ENCODE results near the gene SGMS1.

DNA sequence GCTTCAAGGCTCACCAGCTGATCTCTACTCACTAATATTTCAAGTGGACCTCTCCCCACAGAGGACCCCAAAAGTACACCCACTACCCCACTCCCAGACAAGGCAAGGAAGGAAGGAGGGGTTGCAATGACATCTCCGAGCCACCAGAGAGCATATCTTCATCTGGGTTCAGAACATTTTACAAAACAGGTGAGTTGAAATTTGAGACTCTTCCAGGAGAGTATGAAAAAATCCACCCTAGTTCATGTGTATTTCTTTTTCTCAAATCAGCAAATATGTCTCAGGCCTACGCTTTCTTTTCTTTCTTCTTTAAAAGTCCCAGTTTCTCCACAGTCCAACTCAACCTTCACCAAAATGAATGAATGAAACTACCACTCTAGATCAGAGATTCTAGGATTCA lies 61.9 kb downstream of the SGMS1 start:
- TF ChIP-seq, protein P1, sequence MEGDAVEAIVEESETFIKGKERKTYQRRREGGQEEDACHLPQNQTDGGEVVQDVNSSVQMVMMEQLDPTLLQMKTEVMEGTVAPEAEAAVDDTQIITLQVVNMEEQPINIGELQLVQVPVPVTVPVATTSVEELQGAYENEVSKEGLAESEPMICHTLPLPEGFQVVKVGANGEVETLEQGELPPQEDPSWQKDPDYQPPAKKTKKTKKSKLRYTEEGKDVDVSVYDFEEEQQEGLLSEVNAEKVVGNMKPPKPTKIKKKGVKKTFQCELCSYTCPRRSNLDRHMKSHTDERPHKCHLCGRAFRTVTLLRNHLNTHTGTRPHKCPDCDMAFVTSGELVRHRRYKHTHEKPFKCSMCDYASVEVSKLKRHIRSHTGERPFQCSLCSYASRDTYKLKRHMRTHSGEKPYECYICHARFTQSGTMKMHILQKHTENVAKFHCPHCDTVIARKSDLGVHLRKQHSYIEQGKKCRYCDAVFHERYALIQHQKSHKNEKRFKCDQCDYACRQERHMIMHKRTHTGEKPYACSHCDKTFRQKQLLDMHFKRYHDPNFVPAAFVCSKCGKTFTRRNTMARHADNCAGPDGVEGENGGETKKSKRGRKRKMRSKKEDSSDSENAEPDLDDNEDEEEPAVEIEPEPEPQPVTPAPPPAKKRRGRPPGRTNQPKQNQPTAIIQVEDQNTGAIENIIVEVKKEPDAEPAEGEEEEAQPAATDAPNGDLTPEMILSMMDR (IDR thresholded peaks at IDR 0.05; ENCODE audit: low read length), result peak; percentile 82
- TF ChIP-seq EZH2 (IDR thresholded peaks at IDR 0.05; ENCODE audit: borderline replicate concordance, low read length), result no peak

Measured in OCI-LY1 (cell line).